HepG2 (cell line): ENCODE measurements around the gene HMCN1.

Experiments used
- CREB1 ChIP-seq, 2 experiments: fragments of 450-650 bp in 1 of 2; IDR thresholded peaks; 2 replicates each; pipeline ENCODE4 v1.6.1; 2016 to 2017; ENCODE audit warnings: control low read depth in 1 of 2, mild to moderate bottlenecking in 1 of 2, missing compliant biosample characterization in 1 of 2, missing genetic modification characterization in 1 of 2
- CTCF ChIP-seq: sonication (generic); formaldehyde crosslinking; IDR thresholded peaks from 2 replicates; pipeline ENCODE4 v1.5.0; 2020; ENCODE audit warnings: mild to moderate bottlenecking, missing genetic modification reagents, moderate library complexity
- HNRNPL ChIP-seq: fragments of 200-400 bp; formaldehyde crosslinking; IDR thresholded peaks from 2 replicates; pipeline ENCODE4 v1.6.1; 2017; ENCODE audit warnings: mild to moderate bottlenecking, low read depth, low read length
- MIER3 ChIP-seq: IDR thresholded peaks from 2 replicates; pipeline ENCODE4 v1.6.1; 2016; ENCODE audit warnings: missing compliant biosample characterization, borderline replicate concordance
- PHF21A ChIP-seq: sonication (generic); formaldehyde crosslinking; IDR thresholded peaks from 2 replicates; pipeline ENCODE4 v1.5.0; 2020; ENCODE audit warnings: mild to moderate bottlenecking, missing genetic modification reagents
- SOX5 ChIP-seq: IDR thresholded peaks from 2 replicates; pipeline ENCODE4 v1.6.1; 2016; ENCODE audit warnings: borderline replicate concordance
- ZNF563 ChIP-seq: sonication (generic); formaldehyde crosslinking; IDR thresholded peaks from 2 replicates; pipeline ENCODE4 v1.8.0; 2022; ENCODE audit warnings: mild to moderate bottlenecking, moderate library complexity, missing genetic modification reagents
- ZNF609 ChIP-seq: sonication (generic); formaldehyde crosslinking; IDR thresholded peaks from 2 replicates; pipeline ENCODE4 v1.4.0; 2020; ENCODE audit warnings: mild to moderate bottlenecking, missing genetic modification reagents, borderline replicate concordance
- TF ChIP-seq, protein P1 (sequence below): sonication (generic); formaldehyde crosslinking; IDR thresholded peaks from 2 replicates; pipeline ENCODE4 v1.5.1; 2020; ENCODE audit warnings: mild to moderate bottlenecking, missing genetic modification reagents, borderline replicate concordance

DNA sequence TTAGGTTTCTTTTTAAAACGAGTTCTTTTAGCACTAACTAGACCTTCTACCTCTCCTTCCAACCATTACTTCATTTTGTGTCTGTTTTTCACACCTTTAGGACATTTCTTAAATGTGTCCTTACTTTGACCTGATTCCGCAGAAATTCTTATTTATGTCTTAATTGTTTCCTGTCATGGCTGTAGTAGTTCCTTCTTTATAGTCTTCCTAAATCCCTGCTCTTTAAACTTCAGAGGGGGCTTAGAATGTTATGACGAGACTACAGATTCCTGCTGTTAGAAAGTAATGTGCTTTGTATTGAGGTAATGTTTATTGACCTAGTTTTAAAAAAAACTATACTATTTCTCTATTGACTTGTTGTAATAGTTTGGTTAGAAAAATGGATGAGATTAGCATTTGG, 70.4 kb downstream of the HMCN1 start:
- TF ChIP-seq ZNF609 (CRISPR knock-in tag) (no peak), CTCF (CRISPR knock-in tag) (no peak), SOX5 (CRISPR knock-in tag) (no peak), PHF21A (CRISPR knock-in tag) (no peak), CREB1 (IDR thresholded peaks at IDR 0.05) (no peak), CREB1 (CRISPR knock-in tag; IDR thresholded peaks at IDR 0.05) (no peak), MIER3 (no peak), HNRNPL (no peak), ZNF563 (CRISPR knock-in tag) (no peak)
- TF ChIP-seq, protein P1, sequence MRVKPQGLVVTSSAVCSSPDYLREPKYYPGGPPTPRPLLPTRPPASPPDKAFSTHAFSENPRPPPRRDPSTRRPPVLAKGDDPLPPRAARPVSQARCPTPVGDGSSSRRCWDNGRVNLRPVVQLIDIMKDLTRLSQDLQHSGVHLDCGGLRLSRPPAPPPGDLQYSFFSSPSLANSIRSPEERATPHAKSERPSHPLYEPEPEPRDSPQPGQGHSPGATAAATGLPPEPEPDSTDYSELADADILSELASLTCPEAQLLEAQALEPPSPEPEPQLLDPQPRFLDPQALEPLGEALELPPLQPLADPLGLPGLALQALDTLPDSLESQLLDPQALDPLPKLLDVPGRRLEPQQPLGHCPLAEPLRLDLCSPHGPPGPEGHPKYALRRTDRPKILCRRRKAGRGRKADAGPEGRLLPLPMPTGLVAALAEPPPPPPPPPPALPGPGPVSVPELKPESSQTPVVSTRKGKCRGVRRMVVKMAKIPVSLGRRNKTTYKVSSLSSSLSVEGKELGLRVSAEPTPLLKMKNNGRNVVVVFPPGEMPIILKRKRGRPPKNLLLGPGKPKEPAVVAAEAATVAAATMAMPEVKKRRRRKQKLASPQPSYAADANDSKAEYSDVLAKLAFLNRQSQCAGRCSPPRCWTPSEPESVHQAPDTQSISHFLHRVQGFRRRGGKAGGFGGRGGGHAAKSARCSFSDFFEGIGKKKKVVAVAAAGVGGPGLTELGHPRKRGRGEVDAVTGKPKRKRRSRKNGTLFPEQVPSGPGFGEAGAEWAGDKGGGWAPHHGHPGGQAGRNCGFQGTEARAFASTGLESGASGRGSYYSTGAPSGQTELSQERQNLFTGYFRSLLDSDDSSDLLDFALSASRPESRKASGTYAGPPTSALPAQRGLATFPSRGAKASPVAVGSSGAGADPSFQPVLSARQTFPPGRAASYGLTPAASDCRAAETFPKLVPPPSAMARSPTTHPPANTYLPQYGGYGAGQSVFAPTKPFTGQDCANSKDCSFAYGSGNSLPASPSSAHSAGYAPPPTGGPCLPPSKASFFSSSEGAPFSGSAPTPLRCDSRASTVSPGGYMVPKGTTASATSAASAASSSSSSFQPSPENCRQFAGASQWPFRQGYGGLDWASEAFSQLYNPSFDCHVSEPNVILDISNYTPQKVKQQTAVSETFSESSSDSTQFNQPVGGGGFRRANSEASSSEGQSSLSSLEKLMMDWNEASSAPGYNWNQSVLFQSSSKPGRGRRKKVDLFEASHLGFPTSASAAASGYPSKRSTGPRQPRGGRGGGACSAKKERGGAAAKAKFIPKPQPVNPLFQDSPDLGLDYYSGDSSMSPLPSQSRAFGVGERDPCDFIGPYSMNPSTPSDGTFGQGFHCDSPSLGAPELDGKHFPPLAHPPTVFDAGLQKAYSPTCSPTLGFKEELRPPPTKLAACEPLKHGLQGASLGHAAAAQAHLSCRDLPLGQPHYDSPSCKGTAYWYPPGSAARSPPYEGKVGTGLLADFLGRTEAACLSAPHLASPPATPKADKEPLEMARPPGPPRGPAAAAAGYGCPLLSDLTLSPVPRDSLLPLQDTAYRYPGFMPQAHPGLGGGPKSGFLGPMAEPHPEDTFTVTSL (CRISPR knock-in tag): no peak
